ENCODE results near the gene CETP. TPM values are rescaled to one million over a fixed set of nuclear protein-coding genes. Genes with fewer than 3 reads are reported as not detected.
"Not testable (repeated sequence)": the region's sequence is repeated elsewhere in the genome, so short reads cannot be mapped to it uniquely, and the experiment has no call there.

Gene CETP
- polyA plus RNA-seq, 1 donor = 8.9 TPM

- DNase-seq = not testable (repeated sequence)
Observed at GRCh38 chr16:56934599-56935145, 27.1 kb upstream of the CETP start.

- DNase-seq = no peak
Observed at GRCh38 chr16:56935201-56935600, 26.5 kb upstream of the CETP start.

GRCh38 chr16:56936491-56936890 is 25.3 kb upstream of the CETP start:
- DNase-seq = no peak

GRCh38 chr16:56936950-56937349 is 24.8 kb upstream of the CETP start:
- no peak for DNase-seq

- no peak for DNase-seq
Observed at GRCh38 chr16:56938664-56939513, 22.9 kb upstream of the CETP start.

GRCh38 chr16:56939801-56940200 is 21.9 kb upstream of the CETP start:
- DNase-seq = no peak

- no peak for DNase-seq
Observed at GRCh38 chr16:56941092-56941491, 20.7 kb upstream of the CETP start.

GRCh38 chr16:56941856-56942331 is 19.9 kb upstream of the CETP start:
- no peak for DNase-seq

- no peak for DNase-seq
Observed at GRCh38 chr16:56943761-56944375, 17.9 kb upstream of the CETP start.

- DNase-seq = no peak
Observed at GRCh38 chr16:56944954-56945839, 16.6 kb upstream of the CETP start.

GRCh38 chr16:56945847-56946527 is 15.8 kb upstream of the CETP start:
- DNase-seq = no peak

- no peak for DNase-seq
Observed at GRCh38 chr16:56946767-56947603, 14.8 kb upstream of the CETP start.

- DNase-seq = no peak
Observed at GRCh38 chr16:56947604-56947995, 14.2 kb upstream of the CETP start.

GRCh38 chr16:56948234-56948633 is 13.5 kb upstream of the CETP start:
- no peak for DNase-seq

- no peak for DNase-seq
Observed at GRCh38 chr16:56950051-56950450, 11.7 kb upstream of the CETP start.

- no peak for DNase-seq
Observed at GRCh38 chr16:56950455-56950854, 11.3 kb upstream of the CETP start.

- no peak for DNase-seq
Observed at GRCh38 chr16:56950881-56951771, 10.6 kb upstream of the CETP start.

GRCh38 chr16:56953006-56953405 is 8.7 kb upstream of the CETP start:
- no peak for DNase-seq

GRCh38 chr16:56956076-56956475 is 5.7 kb upstream of the CETP start:
- DNase-seq = no peak

GRCh38 chr16:56956756-56957155 is 5.0 kb upstream of the CETP start:
- no peak for DNase-seq
